ENCODE measurements around the gene LAS1L.
A peak's percentile ranks its signal among the peaks of the same experiment; 100 is the strongest.
"Not testable (repeated sequence)": the region's sequence is repeated elsewhere in the genome, so short reads cannot be mapped to it uniquely, and the experiment has no call there.

The LAS1L gene

DNA sequence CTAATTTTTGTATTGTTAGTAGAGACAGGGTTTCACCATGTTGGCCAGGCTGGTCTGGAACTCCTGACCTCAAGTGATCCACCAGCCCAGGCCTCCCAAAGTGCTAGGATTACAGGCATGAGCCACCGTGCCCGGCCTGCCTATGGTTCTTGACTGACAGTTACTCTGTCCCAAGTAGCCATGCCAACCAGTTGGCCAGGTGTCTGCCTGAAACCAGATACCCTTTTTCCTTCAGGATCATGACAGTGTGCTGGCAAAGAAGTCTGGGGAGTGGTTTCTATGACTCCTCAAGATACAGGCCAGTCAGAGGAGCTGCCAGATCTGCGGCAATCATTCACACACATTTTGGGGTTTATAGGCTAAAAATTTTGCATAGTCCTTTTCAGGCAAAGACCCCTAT lies 1.7 kb upstream of the LAS1L start:
- H3K27ac Mint-ChIP-seq, result no peak overlapping the region
- intact Hi-C loops (cut with micrococcal nuclease), result no loop called here
- no peaks in the 10 kb centered on the region for H3K9me3 Mint-ChIP-seq
- no peak overlapping the region for H3K4me3 Mint-ChIP-seq
- no peaks in the 10 kb centered on the region for H3K27me3 Mint-ChIP-seq
- H3K36me3 Mint-ChIP-seq (ENCODE audit: low read depth), result peaks cover 22% of the 10 kb centered on the region
- H3K4me1 Mint-ChIP-seq (ENCODE audit: low read depth), result peaks cover 15% of the 10 kb centered on the region

DNA sequence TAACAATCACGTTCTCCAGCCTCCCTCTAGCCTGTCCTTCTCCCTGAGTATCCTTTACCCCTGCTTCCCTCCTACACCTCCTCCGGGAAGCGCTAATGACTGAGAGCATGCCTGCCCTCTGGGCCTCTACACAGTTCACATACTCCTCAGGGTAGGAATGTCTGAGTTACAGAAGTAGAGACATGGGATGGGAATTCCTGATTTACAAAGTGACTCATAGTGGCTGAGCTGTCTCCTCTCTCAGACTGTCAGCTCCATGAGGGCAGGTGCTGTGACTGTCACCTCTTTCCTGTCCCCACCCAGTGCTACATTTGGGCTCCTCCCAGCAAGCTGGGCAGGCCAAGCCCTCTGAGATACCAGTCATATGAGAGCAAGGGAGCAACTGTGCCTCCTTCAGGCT lies 2.6 kb downstream of the LAS1L start:
- H3K36me3 Mint-ChIP-seq (ENCODE audit: low read depth), result peaks cover 57% of the 10 kb centered on the region
- H3K4me1 Mint-ChIP-seq (ENCODE audit: low read depth), result peaks cover 15% of the 10 kb centered on the region
- H3K27me3 Mint-ChIP-seq, result no peaks in the 10 kb centered on the region
- H3K27ac Mint-ChIP-seq, result peak overlapping the region; percentile 25
- intact Hi-C loops (cut with micrococcal nuclease), result no loop called here
- H3K4me3 Mint-ChIP-seq, result no peak overlapping the region
- no peaks in the 10 kb centered on the region for H3K9me3 Mint-ChIP-seq

DNA sequence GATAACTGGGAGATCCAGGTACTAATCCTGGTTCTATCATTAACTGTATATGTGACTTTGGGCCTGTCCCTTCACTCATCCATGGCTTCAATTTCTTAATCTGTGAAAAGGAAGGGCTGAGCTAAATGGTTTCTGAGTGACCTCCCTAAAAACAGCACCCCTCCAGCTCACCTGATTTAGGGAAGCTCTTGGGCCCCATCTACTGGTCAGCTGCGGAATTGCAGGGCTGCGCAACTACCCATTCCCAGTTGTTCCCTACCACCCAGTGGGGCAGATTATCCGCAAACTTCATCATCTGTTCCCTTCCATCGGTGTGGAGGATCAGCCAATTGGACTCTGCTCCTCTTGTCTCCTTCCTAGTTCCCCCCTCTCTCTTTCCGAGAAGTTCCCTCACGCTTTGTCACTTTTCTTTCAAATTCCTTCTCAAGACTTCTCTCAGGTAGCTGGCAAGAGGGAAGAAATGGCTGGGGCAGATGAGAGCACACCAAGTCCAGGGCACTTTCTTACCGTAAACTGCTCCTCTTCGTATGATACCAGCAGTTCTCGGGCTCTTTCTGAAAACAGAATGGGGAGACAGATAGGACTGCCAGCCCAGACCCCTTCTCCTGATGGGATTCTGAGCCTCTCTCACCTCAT lies 5.8 kb downstream of the LAS1L start:
- Mint-ChIP-seq H3K9me3 (no peaks in the 10 kb centered on the region), H3K4me1 (ENCODE audit: low read depth) (peaks cover 19% of the 10 kb centered on the region), H3K27me3 (no peaks in the 10 kb centered on the region), H3K4me3 (no peak overlapping the region), H3K27ac (no peak overlapping the region), H3K36me3 (ENCODE audit: low read depth) (peaks cover 78% of the 10 kb centered on the region)
- intact Hi-C loops (cut with micrococcal nuclease), result loop anchor here (10.0 kb wide), 1 partner anchor 634 kb away; no protein-coding TSS in a partner anchor

DNA sequence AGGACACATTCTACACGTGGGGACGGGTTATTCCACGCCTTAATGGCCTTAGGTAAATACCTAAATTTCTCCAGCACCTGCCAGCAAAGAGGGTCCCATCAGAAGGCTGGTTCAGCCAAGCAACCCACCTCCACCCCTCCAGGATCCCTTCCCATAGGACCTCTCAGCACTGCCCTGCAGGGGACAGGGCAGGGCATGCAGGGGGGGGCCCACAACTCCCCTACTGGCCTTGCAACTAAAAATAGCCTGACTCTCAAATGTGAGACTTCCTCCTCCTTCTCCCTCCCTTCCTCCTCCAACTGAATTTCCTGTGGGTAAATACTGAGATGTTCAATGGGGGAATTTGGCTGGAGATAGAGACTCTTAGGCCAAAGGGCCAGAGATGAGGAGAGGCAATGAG lies 6.3 kb downstream of the LAS1L start:
- intact Hi-C loops (cut with micrococcal nuclease), result loop anchor here (10.0 kb wide), 1 partner anchor 633 kb away; no protein-coding TSS in a partner anchor
- Mint-ChIP-seq H3K4me1 (ENCODE audit: low read depth) (peaks cover 14% of the 10 kb centered on the region), H3K36me3 (ENCODE audit: low read depth) (peaks cover 83% of the 10 kb centered on the region)

DNA sequence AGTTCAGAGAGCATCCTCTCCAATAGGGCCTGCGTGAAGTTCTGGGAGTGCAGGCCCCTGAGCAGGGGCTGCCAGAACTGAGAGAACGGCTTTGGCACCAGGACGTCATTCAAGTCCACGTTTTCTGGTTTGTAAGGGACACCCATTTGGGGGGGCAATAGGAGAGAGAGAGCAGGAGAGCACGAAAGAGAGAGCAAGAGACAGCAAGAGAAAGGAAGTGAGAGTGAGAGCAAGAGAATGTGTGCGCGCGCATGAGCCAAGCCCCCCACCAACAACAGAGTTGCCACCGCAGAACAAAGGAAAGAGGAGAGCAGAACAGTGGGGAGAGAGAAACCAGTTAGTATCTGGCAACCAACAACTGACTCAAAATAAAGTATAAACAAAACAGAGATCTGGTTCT lies 10.4 kb downstream of the LAS1L start:
- no peak overlapping the region for H3K4me3 Mint-ChIP-seq
- H3K9me3 Mint-ChIP-seq, result no peaks in the 10 kb centered on the region
- H3K36me3 Mint-ChIP-seq (ENCODE audit: low read depth), result peaks cover 76% of the 10 kb centered on the region
- intact Hi-C loops (cut with micrococcal nuclease), result loop anchor here (10.0 kb wide), 1 partner anchor 629 kb away; no protein-coding TSS in a partner anchor
- peaks cover 6% of the 10 kb centered on the region for H3K4me1 Mint-ChIP-seq (ENCODE audit: low read depth)
- H3K27me3 Mint-ChIP-seq, result no peaks in the 10 kb centered on the region
- no peak overlapping the region for H3K27ac Mint-ChIP-seq

More for the DNA sequence above, 6.3 kb downstream of the LAS1L start:
- Mint-ChIP-seq H3K9me3 (no peaks in the 10 kb centered on the region), H3K4me3 (no peak overlapping the region), H3K27ac (no peak overlapping the region), H3K27me3 (no peaks in the 10 kb centered on the region)

DNA sequence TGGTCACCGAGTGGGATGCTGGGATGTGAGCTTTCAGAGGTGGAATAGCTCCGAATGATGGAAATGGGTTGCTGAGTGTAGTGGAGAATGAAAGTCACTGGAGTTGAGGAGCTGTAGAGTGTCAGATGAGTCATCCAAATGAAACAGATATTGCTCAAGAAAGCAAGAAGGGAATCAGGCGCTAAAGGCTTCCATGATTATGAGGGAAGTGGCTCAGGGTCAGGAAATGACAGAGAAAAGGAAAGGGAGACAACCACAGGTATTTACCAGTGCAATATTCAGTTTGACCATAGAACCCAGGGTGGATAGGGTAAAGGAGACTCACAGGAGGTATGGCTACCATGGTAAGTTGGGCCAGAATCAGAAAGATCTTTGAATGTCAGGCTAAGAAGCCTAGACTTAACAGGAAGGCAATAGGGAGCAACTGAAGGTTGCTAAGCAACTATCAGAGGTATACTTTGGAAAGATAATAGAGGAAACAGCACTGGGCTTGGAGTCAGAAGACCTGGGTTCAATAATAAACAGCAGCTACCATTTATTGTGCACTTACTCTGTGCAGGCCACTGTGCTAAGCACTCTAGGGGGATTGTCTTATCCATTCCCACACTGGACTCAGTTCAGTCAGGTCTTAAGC lies 11.7 kb downstream of the LAS1L start:
- intact Hi-C loops (cut with micrococcal nuclease), result loop anchor here (10.0 kb wide), 1 partner anchor 628 kb away; no protein-coding TSS in a partner anchor
- Mint-ChIP-seq H3K27ac (no peak overlapping the region), H3K27me3 (no peaks in the 10 kb centered on the region), H3K36me3 (ENCODE audit: low read depth) (peaks cover 67% of the 10 kb centered on the region), H3K4me1 (ENCODE audit: low read depth) (peaks cover 6% of the 10 kb centered on the region), H3K9me3 (no peaks in the 10 kb centered on the region), H3K4me3 (no peak overlapping the region)

DNA sequence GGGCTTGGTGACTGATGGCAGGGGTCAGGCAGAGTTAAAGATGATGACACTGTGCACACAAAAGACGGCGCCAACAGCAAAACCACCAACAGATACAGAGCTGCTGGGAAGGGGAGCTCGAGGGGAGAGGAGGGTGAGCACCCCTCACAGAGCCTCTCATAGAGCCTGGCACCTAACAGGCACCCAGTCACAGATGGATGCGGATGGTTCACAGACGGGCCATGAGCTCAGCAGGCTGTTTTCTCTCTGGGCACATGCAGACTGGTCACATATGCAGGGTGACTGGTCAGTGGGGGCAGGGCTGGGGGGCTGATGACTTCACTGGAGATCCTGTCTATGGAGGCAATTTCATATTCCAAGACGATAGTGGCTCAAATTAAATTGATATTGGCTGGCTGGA lies 15.1 kb downstream of the LAS1L start:
- H3K4me1 Mint-ChIP-seq (ENCODE audit: low read depth); H3K27ac Mint-ChIP-seq; H3K27me3 Mint-ChIP-seq; H3K4me3 Mint-ChIP-seq; intact Hi-C loops (cut with micrococcal nuclease); H3K9me3 Mint-ChIP-seq: not testable (repeated sequence)
- peaks cover 42% of the 10 kb centered on the region for H3K36me3 Mint-ChIP-seq (ENCODE audit: low read depth)

DNA sequence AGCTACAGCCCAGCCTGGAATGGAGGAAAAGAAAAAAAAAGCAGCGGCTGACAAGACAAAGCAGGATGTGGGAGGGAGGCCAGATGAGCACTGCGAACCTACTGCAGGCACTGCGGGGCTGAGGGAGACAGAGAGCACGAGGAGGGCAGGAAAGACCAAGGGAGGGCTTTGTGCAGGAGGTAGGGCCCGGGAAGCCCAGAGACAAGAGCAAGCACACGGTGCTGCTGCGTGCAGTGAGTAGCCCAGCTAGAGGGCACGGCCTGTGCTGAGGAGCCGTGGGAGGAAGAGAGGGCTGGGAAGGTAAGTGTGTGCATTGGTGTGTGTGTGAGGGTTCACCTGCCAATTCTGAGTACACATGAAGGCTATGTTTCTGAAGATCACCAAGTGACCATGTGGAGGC lies 15.6 kb downstream of the LAS1L start:
- H3K9me3 Mint-ChIP-seq; H3K4me1 Mint-ChIP-seq (ENCODE audit: low read depth); H3K27ac Mint-ChIP-seq; H3K27me3 Mint-ChIP-seq; H3K4me3 Mint-ChIP-seq; intact Hi-C loops (cut with micrococcal nuclease): not testable (repeated sequence)
- peaks cover 37% of the 10 kb centered on the region for H3K36me3 Mint-ChIP-seq (ENCODE audit: low read depth)

DNA sequence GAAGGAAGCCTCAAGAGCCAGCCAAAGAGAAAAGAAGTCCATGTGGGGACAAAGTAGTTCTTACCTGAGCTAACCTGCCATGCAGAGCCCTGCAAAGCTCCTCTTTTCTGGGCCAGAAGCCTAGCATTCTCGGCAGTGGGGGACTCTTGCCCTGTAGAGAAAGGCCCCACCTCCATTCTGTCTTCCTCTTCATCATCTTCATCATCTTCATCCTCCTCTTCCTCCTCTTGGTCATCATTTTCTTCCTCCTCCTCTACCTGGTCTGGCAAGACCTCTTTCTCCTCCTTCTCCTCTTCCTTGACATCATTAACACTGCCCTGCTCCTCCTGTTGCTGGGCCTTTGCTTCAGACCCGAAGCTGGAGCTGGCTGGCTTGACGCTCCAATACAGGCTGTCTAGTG lies 16.7 kb downstream of the LAS1L start:
- H3K4me1 Mint-ChIP-seq (ENCODE audit: low read depth), result no peaks in the 10 kb centered on the region
- no peaks in the 10 kb centered on the region for H3K9me3 Mint-ChIP-seq
- no peak overlapping the region for H3K4me3 Mint-ChIP-seq
- intact Hi-C loops (cut with micrococcal nuclease), result no loop called here
- H3K27ac Mint-ChIP-seq, result no peak overlapping the region
- H3K27me3 Mint-ChIP-seq, result no peaks in the 10 kb centered on the region
- H3K36me3 Mint-ChIP-seq (ENCODE audit: low read depth), result peaks cover 26% of the 10 kb centered on the region

DNA sequence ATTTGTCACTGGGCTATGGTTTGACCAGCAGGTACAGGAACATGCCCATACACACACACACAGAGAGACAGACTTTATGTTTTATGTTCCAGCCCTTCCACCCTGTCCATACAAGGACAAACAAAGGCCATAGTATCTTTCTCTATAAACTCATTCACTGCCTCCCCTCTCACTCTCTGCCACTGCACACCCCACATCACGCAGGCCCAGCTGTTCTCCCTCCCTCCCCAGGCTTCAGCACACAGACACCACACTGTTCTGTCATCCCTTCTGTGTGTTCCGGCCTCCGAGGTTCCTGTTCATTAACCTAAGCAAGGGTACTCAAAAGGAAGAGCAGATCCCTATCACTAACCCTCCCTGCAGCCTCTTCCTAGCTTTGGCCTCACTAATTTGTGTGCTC lies 17.8 kb downstream of the LAS1L start:
- peaks cover 17% of the 10 kb centered on the region for H3K36me3 Mint-ChIP-seq (ENCODE audit: low read depth)
- no peaks in the 10 kb centered on the region for H3K9me3 Mint-ChIP-seq

DNA sequence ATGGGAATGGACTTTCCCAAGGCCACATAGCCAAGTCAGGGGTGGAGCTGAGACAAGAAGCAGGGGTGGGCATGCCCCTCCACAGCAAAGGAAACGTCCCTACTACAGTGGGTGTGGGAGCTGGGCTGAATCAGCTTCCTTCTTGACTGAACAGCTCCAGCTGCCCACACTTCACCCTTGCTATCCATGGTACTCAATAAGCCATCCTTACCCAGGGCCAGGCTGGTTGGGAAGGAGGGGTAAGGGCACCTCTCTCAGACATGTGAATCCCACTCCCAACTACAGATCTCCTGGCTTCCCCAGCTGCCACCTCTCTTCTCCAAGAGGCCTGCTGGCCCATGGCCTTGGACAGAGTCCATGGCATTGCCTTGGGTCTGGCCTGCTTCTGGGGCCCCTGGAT lies 21.0 kb downstream of the LAS1L start:
- Mint-ChIP-seq H3K27ac (no peak overlapping the region), H3K4me3 (no peak overlapping the region), H3K36me3 (ENCODE audit: low read depth) (peaks cover 21% of the 10 kb centered on the region), H3K9me3 (no peaks in the 10 kb centered on the region), H3K4me1 (ENCODE audit: low read depth) (no peaks in the 10 kb centered on the region), H3K27me3 (no peaks in the 10 kb centered on the region)
- intact Hi-C loops (cut with micrococcal nuclease), result no loop called here

More for the DNA sequence above, 17.8 kb downstream of the LAS1L start:
- Mint-ChIP-seq H3K27me3 (no peaks in the 10 kb centered on the region), H3K27ac (no peak overlapping the region), H3K4me1 (ENCODE audit: low read depth) (no peaks in the 10 kb centered on the region), H3K4me3 (no peak overlapping the region)
- intact Hi-C loops (cut with micrococcal nuclease), result no loop called here

DNA sequence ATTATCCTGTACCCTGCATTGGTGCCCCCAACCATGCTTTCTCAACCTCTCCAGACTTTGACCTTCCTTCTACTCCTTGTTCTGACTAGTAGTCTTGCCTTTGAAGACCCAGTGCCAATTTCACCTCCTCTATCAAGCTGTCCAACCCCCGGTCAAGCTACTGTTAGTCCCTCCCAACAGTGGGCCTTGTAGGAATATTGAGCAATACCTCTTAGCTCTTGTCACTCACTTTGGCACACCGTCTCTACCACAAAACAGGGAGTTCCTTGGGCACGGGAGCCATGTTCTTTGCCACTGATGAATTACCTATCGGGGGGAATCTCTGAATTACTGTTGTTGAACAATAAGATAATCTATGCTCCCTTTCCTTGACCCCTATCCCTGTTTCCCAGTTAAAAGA lies 25.2 kb downstream of the LAS1L start:
- intact Hi-C loops (cut with micrococcal nuclease), result no loop called here
- no peak overlapping the region for H3K4me3 Mint-ChIP-seq
- H3K4me1 Mint-ChIP-seq (ENCODE audit: low read depth), result no peaks in the 10 kb centered on the region
- peaks cover 45% of the 10 kb centered on the region for H3K36me3 Mint-ChIP-seq (ENCODE audit: low read depth)
- no peaks in the 10 kb centered on the region for H3K27me3 Mint-ChIP-seq
- H3K9me3 Mint-ChIP-seq, result no peaks in the 10 kb centered on the region
- no peak overlapping the region for H3K27ac Mint-ChIP-seq

DNA sequence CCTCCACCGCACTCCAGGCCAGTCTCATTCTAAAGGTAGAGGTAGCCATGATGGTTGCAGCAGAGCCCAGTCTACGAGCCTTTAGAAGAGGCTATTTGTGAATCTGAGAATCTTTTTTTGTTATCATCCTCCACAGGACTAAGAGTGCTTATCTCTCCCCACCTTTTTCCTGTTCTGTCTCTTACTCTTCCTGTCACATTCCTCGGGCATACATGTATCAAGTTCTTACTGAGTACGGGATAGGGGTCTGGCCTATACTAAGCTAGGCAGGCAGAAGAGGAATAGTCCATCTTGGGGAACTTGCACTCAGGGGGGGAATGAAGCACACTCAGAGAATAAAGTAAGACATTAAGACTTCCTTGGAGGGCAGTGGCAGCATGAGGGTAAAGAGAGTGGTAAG lies 25.7 kb downstream of the LAS1L start:
- H3K4me1 Mint-ChIP-seq (ENCODE audit: low read depth), result no peaks in the 10 kb centered on the region
- H3K27me3 Mint-ChIP-seq, result no peaks in the 10 kb centered on the region
- H3K27ac Mint-ChIP-seq, result no peak overlapping the region
- H3K9me3 Mint-ChIP-seq, result no peaks in the 10 kb centered on the region
- peaks cover 45% of the 10 kb centered on the region for H3K36me3 Mint-ChIP-seq (ENCODE audit: low read depth)
- no peak overlapping the region for H3K4me3 Mint-ChIP-seq
- intact Hi-C loops (cut with micrococcal nuclease), result no loop called here

DNA sequence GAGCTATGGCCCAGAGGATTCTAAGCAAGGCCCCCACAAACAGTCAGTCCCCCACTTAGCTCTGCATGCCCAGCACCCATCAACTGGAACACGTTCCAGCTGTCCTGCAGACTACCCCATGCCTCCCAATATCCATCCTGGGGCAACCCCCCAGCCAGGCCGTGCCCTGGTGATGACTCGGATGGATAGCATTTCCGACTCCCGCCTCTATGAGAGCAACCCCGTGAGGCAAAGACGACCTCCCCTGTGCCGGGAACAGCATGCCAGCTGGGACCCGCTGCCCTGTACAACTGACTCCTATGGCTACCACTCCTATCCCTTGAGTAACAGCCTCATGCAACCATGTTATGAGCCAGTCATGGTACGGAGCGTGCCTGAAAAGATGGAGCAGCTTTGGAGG lies 32.0 kb downstream of the LAS1L start:
- Mint-ChIP-seq H3K4me3 (no peak overlapping the region), H3K4me1 (ENCODE audit: low read depth) (no peaks in the 10 kb centered on the region), H3K9me3 (no peaks in the 10 kb centered on the region), H3K36me3 (ENCODE audit: low read depth) (peaks cover 15% of the 10 kb centered on the region), H3K27ac (no peak overlapping the region), H3K27me3 (no peaks in the 10 kb centered on the region)
- intact Hi-C loops (cut with micrococcal nuclease), result no loop called here

DNA sequence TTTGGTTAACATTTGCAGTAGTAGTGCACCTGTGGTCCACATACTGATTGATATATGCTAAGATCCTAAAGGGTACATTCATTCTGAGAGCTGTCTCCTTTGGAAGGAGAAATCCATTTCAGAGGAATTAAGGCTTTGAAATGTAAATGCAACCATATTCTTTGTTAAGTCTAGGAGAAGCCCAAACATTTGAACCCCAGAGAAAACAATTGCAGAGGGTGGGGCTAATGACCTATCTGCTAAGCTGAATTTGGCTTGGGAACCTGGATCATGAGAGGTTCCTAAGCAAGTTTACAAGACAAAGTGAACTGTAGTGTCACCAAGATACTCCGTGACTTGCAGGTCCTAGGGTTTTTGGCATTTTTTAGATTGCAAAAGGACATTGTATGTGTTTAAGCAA lies 41.2 kb downstream of the LAS1L start:
- intact Hi-C loops (cut with micrococcal nuclease), result no loop called here
- Mint-ChIP-seq H3K27ac (no peak overlapping the region), H3K4me3 (no peak overlapping the region), H3K4me1 (ENCODE audit: low read depth) (no peaks in the 10 kb centered on the region), H3K36me3 (ENCODE audit: low read depth) (no peaks in the 10 kb centered on the region), H3K9me3 (no peaks in the 10 kb centered on the region), H3K27me3 (no peaks in the 10 kb centered on the region)
